Erythroblast (primary cell): Measurements from ENCODE around the gene TUSC7.

Experiments
- GATA1 ChIP-seq: IDR thresholded peaks from 2 replicates; pipeline ENCODE4 v1.6.1; 2011; ENCODE audit warnings: low read depth, mild to moderate bottlenecking, control low read depth, low read length, moderate library complexity
- POLR2A ChIP-seq: IDR thresholded peaks from 2 replicates; pipeline ENCODE4 v1.6.1; 2011; ENCODE audit warnings: mild to moderate bottlenecking, low read length

DNA sequence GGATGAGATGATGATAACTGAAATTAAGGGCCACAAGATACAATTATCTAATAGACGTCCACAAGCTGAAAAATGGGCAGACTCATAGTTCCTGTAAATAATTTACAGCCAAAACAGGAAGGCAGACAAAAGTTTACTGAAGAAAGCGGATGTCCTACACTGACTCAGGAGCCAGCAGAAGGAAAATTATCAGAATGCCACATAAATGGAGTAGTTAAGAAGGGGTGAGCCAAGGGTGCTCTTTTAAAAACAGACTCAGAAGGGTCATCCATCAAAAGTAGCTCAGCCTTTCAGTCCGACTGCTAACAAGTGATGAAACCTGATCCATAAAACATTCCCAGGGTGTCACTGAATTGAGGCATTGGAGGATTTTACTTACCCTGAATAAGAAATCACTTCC is 39.8 kb downstream of the TUSC7 start:
- TF ChIP-seq POLR2A (no peak), GATA1 (no peak)
